A673 (cell line): Measurements from ENCODE around the gene MATK. TPM values are rescaled to one million over a fixed set of nuclear protein-coding genes. Genes with fewer than 3 reads are reported as not detected.

ENCODE experiments used
- BruUV-seq: library from RNA; stranded (reverse); fragments of 400-500 nt; replicated peaks from 2 replicates; lab custom pipeline; 2021; lab: Mats Ljungman, UMichigan
- CTCF ChIA-PET: fragments of 300-600 bp; sonication (Branson Sonifier 250); formaldehyde crosslinking; loops from one replicate; lab custom pipeline; 2022; ENCODE audit warnings: antibody characterized with exemption; lab: Charles Lee
- POLR2A ChIA-PET: fragments of 300-600 bp; sonication (Branson Sonifier 250); formaldehyde crosslinking; loops from one replicate; lab custom pipeline; 2022; ENCODE audit warnings: antibody characterized with exemption; ENCODE audit not compliant: low non-redundant PET; lab: Charles Lee
- DNase-seq: peaks from one replicate; pipeline ENCODE4 v3.0.0-alpha.2; 2015; ENCODE audit warnings: low spot score
- H3K27ac ChIP-seq: fragments of 200-600 bp; sonication (generic); 2 replicates; pipeline ENCODE4 v1.5.1; 2016; ENCODE audit warnings: mixed run types, low read depth, mild to moderate bottlenecking, mixed read lengths, antibody characterized with exemption, low read length; ENCODE audit not compliant: poor library complexity, severe bottlenecking
- H3K27me3 ChIP-seq: fragments of 200-600 bp; sonication (generic); replicated peaks from 2 replicates; pipeline ENCODE4 v1.6.1; 2017; ENCODE audit warnings: mixed run types, low read depth, mild to moderate bottlenecking, mixed read lengths, antibody characterized with exemption, low read length; ENCODE audit not compliant: insufficient read depth, poor library complexity
- H3K36me3 ChIP-seq: fragments of 200-600 bp; sonication (generic); 2 replicates; pipeline ENCODE4 v1.6.1; 2016; ENCODE audit warnings: mixed run types, mild to moderate bottlenecking, mixed read lengths, antibody characterized with exemption, low read length; ENCODE audit not compliant: insufficient read depth, poor library complexity, severe bottlenecking
- H3K4me1 ChIP-seq: fragments of 200-600 bp; sonication (generic); 2 replicates; pipeline ENCODE4 v1.6.1; 2017; ENCODE audit warnings: mixed run types, mild to moderate bottlenecking, mixed read lengths, antibody characterized with exemption, low read length; ENCODE audit not compliant: insufficient read depth, poor library complexity, severe bottlenecking
- H3K4me3 ChIP-seq: fragments of 200-600 bp; sonication (generic); 2 replicates; pipeline ENCODE4 v1.5.1; 2016; ENCODE audit warnings: low read depth, mixed run types, mild to moderate bottlenecking, mixed read lengths, low read length; ENCODE audit not compliant: poor library complexity, severe bottlenecking
- H3K9me3 ChIP-seq: fragments of 200-600 bp; sonication (generic); 2 replicates; pipeline ENCODE4 v1.6.1; 2016; ENCODE audit warnings: mixed run types, low read depth, mild to moderate bottlenecking, mixed read lengths, antibody characterized with exemption, low read length; ENCODE audit not compliant: poor library complexity, severe bottlenecking
- EZH2 ChIP-seq: fragments of 200-600 bp; sonication (generic); IDR thresholded peaks from 2 replicates; pipeline ENCODE4 v1.6.1; 2017; ENCODE audit warnings: borderline replicate concordance, low read depth, mild to moderate bottlenecking, mixed read lengths, antibody characterized with exemption, low read length; ENCODE audit not compliant: poor library complexity, severe bottlenecking
- intact Hi-C: fragments of 100-400 bp; cut with micrococcal nuclease; formaldehyde crosslinking; loops from one replicate; pipeline ENCODE4 v1.10.0; 2022; ENCODE audit not compliant: unreplicated experiment
- total RNA-seq: library from RNA; stranded (reverse); gene quantifications from 2 replicates; pipeline ENCODE4 v1.2.3, GENCODE V29; 2021
- TF ChIP-seq, protein P1 (sequence below): fragments of 300-800, 200-600 bp; sonication (generic); conservative IDR thresholded peaks from 2 replicates; pipeline ENCODE4 v1.5.1; 2017; ENCODE audit warnings: low read depth, mild to moderate bottlenecking, antibody characterized with exemption, low read length, moderate library complexity, mixed read lengths

Gene MATK
- total RNA-seq, 1 experiment from 2014 or later, result 2.0 TPM

DNA sequence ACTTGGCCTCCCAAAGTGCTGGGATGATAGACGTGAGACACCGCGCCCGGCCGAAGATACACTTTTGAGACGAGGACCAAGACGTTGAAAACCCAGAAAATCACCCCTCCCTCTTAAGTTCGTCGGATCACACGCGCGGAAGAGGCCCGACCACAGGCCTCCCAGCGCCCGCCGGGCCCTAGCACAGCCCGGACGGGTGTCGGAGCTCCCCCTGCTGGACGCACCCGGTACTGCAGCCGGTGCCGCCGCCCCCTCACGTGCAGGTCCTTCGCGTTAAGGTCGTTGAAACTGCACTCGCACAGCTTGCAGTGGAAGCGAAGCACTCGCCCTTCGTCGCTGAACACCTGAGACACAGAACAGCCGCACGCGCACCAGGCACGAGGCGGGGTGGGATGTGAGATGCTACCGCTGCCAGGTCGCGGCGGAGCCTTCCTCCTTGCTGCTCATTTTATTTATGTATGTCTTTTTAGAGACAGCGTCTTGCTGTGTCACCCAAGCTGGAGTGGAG, 35.7 kb upstream of the MATK start:
- TF ChIP-seq EZH2, result no peak
- TF ChIP-seq, protein P1, sequence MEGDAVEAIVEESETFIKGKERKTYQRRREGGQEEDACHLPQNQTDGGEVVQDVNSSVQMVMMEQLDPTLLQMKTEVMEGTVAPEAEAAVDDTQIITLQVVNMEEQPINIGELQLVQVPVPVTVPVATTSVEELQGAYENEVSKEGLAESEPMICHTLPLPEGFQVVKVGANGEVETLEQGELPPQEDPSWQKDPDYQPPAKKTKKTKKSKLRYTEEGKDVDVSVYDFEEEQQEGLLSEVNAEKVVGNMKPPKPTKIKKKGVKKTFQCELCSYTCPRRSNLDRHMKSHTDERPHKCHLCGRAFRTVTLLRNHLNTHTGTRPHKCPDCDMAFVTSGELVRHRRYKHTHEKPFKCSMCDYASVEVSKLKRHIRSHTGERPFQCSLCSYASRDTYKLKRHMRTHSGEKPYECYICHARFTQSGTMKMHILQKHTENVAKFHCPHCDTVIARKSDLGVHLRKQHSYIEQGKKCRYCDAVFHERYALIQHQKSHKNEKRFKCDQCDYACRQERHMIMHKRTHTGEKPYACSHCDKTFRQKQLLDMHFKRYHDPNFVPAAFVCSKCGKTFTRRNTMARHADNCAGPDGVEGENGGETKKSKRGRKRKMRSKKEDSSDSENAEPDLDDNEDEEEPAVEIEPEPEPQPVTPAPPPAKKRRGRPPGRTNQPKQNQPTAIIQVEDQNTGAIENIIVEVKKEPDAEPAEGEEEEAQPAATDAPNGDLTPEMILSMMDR, result peak; percentile 99
- POLR2A ChIA-PET, result no interaction called here
- Histone ChIP-seq H3K36me3 (no peaks in the 10 kb centered on the region), H3K4me3 (no peak overlapping the region), H3K9me3 (no peaks in the 10 kb centered on the region), H3K4me1 (no peaks in the 10 kb centered on the region), H3K27ac (no peak overlapping the region), H3K27me3 (no peaks in the 10 kb centered on the region)
- intact Hi-C loops, result no loop called here
- BruUV-seq, result no TSS peak
- peak; percentile 78 for DNase-seq
- CTCF ChIA-PET, result interaction anchor here (0.6 to 1.0 kb wide), 3 partner anchors 9 to 26 kb away, joined by 3 to 4 read pairs (median 3); no protein-coding TSS in a partner anchor

DNA sequence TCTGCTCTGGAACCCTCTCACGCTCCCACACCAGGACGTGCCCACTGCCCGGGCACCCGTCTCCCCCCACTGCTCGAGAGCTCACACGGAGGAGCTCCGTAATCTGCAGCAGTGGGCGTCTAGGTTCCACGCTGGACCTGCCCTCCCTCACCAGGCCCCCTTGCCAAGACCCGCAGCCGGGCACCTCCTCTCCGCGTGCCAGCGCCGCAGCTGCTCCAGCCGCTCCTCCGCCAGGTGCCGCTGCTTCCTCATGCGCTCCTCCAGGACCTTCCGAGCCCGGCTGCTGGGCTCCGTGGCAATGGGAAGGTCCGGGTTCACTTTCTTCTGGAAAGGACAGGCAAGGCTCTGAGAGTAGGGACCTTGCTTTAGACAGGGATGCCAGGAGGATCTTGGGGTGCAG, 35.0 kb upstream of the MATK start:
- Histone ChIP-seq H3K4me3 (no peak overlapping the region), H3K9me3 (no peaks in the 10 kb centered on the region), H3K4me1 (no peaks in the 10 kb centered on the region), H3K36me3 (no peaks in the 10 kb centered on the region), H3K27me3 (no peaks in the 10 kb centered on the region), H3K27ac (no peak overlapping the region)
- no peak for DNase-seq
- intact Hi-C loops, result no loop called here
- CTCF ChIA-PET, result interaction anchor here (0.7 kb wide), 1 partner anchor 8 kb away, joined by 3 read pairs; no protein-coding TSS in a partner anchor
- no TSS peak for BruUV-seq
- POLR2A ChIA-PET, result no interaction called here
- no peak for TF ChIP-seq EZH2
- TF ChIP-seq, protein P1, result no peak

DNA sequence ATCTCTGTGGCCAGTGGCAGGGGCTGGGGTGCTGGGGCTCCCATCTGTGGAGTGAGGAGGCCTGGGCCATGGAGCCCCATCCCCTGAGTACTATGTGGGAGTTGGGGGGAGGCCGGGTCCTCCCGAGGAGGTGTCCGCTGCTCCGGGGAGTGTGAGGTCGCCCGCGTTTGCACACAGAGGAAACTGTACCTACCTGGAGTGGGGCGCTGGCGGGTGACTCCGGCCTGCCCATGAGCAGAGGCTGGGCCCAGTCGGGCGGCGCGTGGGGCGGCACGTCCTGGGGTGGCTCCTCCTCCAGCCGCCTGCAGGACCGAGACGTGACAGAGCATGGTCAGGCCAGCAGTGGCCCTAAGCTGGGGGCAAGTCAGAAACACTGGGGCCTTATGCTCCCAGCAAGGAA, 33.8 kb upstream of the MATK start:
- CTCF ChIA-PET, result interaction anchor here (0.6 kb wide), 1 partner anchor 95 kb away, joined by 5 read pairs; no protein-coding TSS in a partner anchor

More for the DNA sequence above, 33.8 kb upstream of the MATK start:
- TF ChIP-seq EZH2, result no peak
- TF ChIP-seq, protein P1, result no peak
- H3K36me3 ChIP-seq, result no peaks in the 10 kb centered on the region
- BruUV-seq, result no TSS peak
- H3K27me3 ChIP-seq, result no peaks in the 10 kb centered on the region
- intact Hi-C loops, result loop anchor here (10.0 kb wide), 1 partner anchor 165 kb away; no protein-coding TSS in a partner anchor
- H3K4me1 ChIP-seq, result no peaks in the 10 kb centered on the region
- DNase-seq, result no peak
- POLR2A ChIA-PET, result no interaction called here
- H3K4me3 ChIP-seq, result no peak overlapping the region
- H3K9me3 ChIP-seq, result no peaks in the 10 kb centered on the region
- H3K27ac ChIP-seq, result no peak overlapping the region
